HEK293 (cell line): Measurements from ENCODE around the gene PMF1.
A peak's percentile ranks its signal among the peaks of the same experiment; 100 is the strongest.

ENCODE experiments used
- GLI2 ChIP-seq: fragments of 450-650 bp; formaldehyde crosslinking; IDR thresholded peaks from 2 replicates; pipeline ENCODE4; 2017; ENCODE audit warnings: missing biosample characterization, missing genetic modification characterization, low read depth, borderline replicate concordance
- GLIS2 ChIP-seq: fragments of 450-650 bp; formaldehyde crosslinking; IDR thresholded peaks from 2 replicates; pipeline ENCODE4 v1.5.1; 2016; ENCODE audit warnings: missing biosample characterization, missing genetic modification characterization
- HOXC10 ChIP-seq: sonication (generic); formaldehyde crosslinking; IDR thresholded peaks from 2 replicates; pipeline ENCODE4 v1.8.1; 2023; ENCODE audit warnings: mild to moderate bottlenecking, missing genetic modification reagents
- SETDB1 ChIP-seq: IDR thresholded peaks from one replicate; pipeline ENCODE4 v1.6.1; 2017; ENCODE audit warnings: mild to moderate bottlenecking, low read length, moderate library complexity, mixed read lengths; ENCODE audit not compliant: insufficient read length
- ZNF121 ChIP-seq: fragments of 450-650 bp; formaldehyde crosslinking; IDR thresholded peaks from 2 replicates; pipeline ENCODE4 v1.5.1; 2016; ENCODE audit warnings: missing biosample characterization, missing genetic modification characterization
- ZNF132 ChIP-seq: fragments of 450-650 bp; formaldehyde crosslinking; IDR thresholded peaks from 2 replicates; pipeline ENCODE4 v1.5.1; 2017; ENCODE audit warnings: missing biosample characterization, missing genetic modification characterization, borderline replicate concordance
- ZNF211 ChIP-seq: fragments of 450-650 bp; formaldehyde crosslinking; IDR thresholded peaks from 2 replicates; pipeline ENCODE4 v1.5.1; 2016; ENCODE audit warnings: low read depth, missing biosample characterization, missing genetic modification characterization
- ZNF292 ChIP-seq: fragments of 450-650 bp; formaldehyde crosslinking; IDR thresholded peaks from 2 replicates; pipeline ENCODE4 v1.5.1; 2016; ENCODE audit warnings: low read depth, missing biosample characterization, missing genetic modification characterization, borderline replicate concordance
- ZNF311 ChIP-seq: fragments of 450-650 bp; formaldehyde crosslinking; IDR thresholded peaks from 2 replicates; pipeline ENCODE4 v1.5.1; 2017; ENCODE audit warnings: missing biosample characterization, missing genetic modification characterization, borderline replicate concordance
- ZNF366 ChIP-seq: fragments of 450-650 bp; formaldehyde crosslinking; conservative IDR thresholded peaks from 2 replicates; pipeline ENCODE4 v1.5.1; 2016; ENCODE audit warnings: missing biosample characterization, missing genetic modification characterization
- ZNF423 ChIP-seq: fragments of 450-650 bp; formaldehyde crosslinking; IDR thresholded peaks from 2 replicates; pipeline ENCODE4 v1.5.1; 2016; ENCODE audit warnings: missing biosample characterization, missing genetic modification characterization
- ZNF433 ChIP-seq: fragments of 450-650 bp; formaldehyde crosslinking; IDR thresholded peaks from 2 replicates; pipeline ENCODE4 v1.5.1; 2016; ENCODE audit warnings: missing biosample characterization, missing genetic modification characterization, low read depth
- ZNF48 ChIP-seq: fragments of 450-650 bp; formaldehyde crosslinking; IDR thresholded peaks from 2 replicates; pipeline ENCODE4 v1.5.1; 2016; ENCODE audit warnings: missing biosample characterization, missing genetic modification characterization
- ZNF561 ChIP-seq: fragments of 450-650 bp; IDR thresholded peaks from 2 replicates; pipeline ENCODE4 v1.5.1; 2018; ENCODE audit warnings: missing biosample characterization, missing genetic modification characterization, borderline replicate concordance
- ZNF596 ChIP-seq: fragments of 450-650 bp; IDR thresholded peaks from 2 replicates; pipeline ENCODE4 v1.5.0; 2018; ENCODE audit warnings: missing biosample characterization, mild to moderate bottlenecking, missing genetic modification characterization, moderate library complexity
- TF ChIP-seq, protein P1 (sequence below): fragments of 450-650 bp; formaldehyde crosslinking; IDR thresholded peaks from 2 replicates; pipeline ENCODE4 v1.5.1; 2016; ENCODE audit warnings: missing biosample characterization, missing genetic modification characterization
- TF ChIP-seq, protein P2 (sequence below): fragments of 450-650 bp; formaldehyde crosslinking; IDR thresholded peaks from 2 replicates; pipeline ENCODE4 v1.5.1; 2016; ENCODE audit warnings: missing biosample characterization, missing genetic modification characterization
- TF ChIP-seq, protein P3 (sequence below): fragments of 450-650 bp; formaldehyde crosslinking; IDR thresholded peaks from 2 replicates; pipeline ENCODE4 v1.5.1; 2016; ENCODE audit warnings: missing biosample characterization, missing genetic modification characterization
- TF ChIP-seq, protein P4 (sequence below): fragments of 450-650 bp; formaldehyde crosslinking; IDR thresholded peaks from 2 replicates; pipeline ENCODE4 v1.5.1; 2016; ENCODE audit warnings: missing biosample characterization, missing genetic modification characterization
- TF ChIP-seq, protein P5 (sequence below): fragments of 450-650 bp; formaldehyde crosslinking; IDR thresholded peaks from 2 replicates; pipeline ENCODE4 v1.5.1; 2016; ENCODE audit warnings: missing biosample characterization, missing genetic modification characterization
- TF ChIP-seq, protein P6 (sequence below): fragments of 450-650 bp; formaldehyde crosslinking; IDR thresholded peaks from 2 replicates; pipeline ENCODE4 v1.5.1; 2016; ENCODE audit warnings: missing biosample characterization, missing genetic modification characterization
- TF ChIP-seq, protein P7 (sequence below): fragments of 450-650 bp; formaldehyde crosslinking; IDR thresholded peaks from 2 replicates; pipeline ENCODE4 v1.5.1; 2016; ENCODE audit warnings: missing biosample characterization, missing genetic modification characterization

PMF1 gene

DNA sequence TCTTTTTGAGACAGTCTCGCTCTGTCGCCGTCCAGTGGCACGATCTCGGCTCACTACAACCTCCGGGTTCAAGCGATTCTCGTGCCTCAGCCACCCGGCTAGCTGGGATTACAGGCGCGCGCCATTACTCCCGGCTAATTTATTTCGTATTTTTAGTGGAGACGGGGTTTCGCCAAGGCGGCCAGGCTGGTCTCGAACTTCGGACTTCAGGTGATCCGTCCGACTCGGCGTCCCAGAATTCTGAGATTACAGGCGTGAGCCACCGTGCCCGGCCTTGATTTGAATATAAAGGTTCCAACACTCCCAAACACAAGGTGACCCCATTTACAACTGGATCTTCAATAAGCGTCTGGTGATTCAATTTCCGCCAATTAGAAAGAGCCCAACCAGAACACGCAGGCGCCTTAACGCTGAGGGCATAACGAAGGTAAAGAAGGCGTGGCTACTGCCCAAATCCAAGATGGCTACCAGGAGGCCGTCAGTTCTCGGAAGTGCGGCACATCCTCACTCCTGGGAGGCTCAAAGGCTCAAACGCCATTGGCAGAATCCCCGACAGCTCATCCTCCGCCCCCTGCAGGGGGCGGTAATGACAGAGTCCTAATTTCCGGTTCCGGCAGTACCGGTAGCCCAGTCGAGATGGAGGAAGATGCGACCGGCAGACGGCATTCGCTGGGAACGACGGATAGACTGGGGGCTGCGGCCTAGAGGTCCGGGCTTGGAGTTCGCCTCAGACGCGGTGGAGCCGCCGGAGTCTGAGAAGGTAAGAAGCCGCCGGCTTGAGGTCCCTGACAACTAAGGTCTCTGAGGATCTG is 19.1 kb upstream of the PMF1 start, which contains the start of gene SLC25A44 (continued):
- TF ChIP-seq, protein P1, sequence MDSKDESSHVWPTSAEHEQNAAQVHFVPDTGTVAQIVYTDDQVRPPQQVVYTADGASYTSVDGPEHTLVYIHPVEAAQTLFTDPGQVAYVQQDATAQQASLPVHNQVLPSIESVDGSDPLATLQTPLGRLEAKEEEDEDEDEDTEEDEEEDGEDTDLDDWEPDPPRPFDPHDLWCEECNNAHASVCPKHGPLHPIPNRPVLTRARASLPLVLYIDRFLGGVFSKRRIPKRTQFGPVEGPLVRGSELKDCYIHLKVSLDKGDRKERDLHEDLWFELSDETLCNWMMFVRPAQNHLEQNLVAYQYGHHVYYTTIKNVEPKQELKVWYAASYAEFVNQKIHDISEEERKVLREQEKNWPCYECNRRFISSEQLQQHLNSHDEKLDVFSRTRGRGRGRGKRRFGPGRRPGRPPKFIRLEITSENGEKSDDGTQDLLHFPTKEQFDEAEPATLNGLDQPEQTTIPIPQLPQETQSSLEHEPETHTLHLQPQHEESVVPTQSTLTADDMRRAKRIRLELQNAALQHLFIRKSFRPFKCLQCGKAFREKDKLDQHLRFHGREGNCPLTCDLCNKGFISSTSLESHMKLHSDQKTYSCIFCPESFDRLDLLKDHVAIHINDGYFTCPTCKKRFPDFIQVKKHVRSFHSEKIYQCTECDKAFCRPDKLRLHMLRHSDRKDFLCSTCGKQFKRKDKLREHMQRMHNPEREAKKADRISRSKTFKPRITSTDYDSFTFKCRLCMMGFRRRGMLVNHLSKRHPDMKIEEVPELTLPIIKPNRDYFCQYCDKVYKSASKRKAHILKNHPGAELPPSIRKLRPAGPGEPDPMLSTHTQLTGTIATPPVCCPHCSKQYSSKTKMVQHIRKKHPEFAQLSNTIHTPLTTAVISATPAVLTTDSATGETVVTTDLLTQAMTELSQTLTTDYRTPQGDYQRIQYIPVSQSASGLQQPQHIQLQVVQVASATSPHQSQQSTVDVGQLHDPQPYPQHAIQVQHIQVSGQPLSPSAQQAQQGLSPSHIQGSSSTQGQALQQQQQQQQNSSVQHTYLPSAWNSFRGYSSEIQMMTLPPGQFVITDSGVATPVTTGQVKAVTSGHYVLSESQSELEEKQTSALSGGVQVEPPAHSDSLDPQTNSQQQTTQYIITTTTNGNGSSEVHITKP = peak; percentile 64
- TF ChIP-seq, protein P2, sequence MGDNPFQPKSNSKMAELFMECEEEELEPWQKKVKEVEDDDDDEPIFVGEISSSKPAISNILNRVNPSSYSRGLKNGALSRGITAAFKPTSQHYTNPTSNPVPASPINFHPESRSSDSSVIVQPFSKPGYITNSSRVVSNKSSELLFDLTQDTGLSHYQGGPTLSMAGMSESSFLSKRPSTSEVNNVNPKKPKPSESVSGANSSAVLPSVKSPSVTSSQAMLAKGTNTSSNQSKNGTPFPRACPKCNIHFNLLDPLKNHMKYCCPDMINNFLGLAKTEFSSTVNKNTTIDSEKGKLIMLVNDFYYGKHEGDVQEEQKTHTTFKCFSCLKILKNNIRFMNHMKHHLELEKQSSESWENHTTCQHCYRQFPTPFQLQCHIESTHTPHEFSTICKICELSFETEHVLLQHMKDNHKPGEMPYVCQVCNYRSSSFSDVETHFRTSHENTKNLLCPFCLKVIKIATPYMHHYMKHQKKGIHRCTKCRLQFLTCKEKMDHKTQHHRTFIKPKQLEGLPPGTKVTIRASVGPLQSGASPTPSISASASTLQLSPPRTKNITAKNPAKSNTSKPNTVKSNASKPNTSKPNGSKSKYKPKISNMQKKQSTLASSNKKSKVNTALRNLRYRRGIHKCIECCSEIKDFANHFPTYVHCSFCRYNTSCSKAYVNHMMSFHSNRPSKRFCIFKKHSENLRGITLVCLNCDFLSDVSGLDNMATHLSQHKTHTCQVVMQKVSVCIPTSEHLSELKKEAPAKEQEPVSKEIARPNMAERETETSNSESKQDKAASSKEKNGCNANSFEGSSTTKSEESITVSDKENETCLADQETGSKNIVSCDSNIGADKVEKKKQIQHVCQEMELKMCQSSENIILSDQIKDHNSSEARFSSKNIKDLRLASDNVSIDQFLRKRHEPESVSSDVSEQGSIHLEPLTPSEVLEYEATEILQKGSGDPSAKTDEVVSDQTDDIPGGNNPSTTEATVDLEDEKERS = no peak
- TF ChIP-seq ZNF596 (tag by site-specific recombination) = no peak
- TF ChIP-seq, protein P3, sequence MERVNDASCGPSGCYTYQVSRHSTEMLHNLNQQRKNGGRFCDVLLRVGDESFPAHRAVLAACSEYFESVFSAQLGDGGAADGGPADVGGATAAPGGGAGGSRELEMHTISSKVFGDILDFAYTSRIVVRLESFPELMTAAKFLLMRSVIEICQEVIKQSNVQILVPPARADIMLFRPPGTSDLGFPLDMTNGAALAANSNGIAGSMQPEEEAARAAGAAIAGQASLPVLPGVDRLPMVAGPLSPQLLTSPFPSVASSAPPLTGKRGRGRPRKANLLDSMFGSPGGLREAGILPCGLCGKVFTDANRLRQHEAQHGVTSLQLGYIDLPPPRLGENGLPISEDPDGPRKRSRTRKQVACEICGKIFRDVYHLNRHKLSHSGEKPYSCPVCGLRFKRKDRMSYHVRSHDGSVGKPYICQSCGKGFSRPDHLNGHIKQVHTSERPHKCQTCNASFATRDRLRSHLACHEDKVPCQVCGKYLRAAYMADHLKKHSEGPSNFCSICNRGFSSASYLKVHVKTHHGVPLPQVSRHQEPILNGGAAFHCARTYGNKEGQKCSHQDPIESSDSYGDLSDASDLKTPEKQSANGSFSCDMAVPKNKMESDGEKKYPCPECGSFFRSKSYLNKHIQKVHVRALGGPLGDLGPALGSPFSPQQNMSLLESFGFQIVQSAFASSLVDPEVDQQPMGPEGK (tag by site-specific recombination) = no peak
- TF ChIP-seq ZNF366 = no peak
- TF ChIP-seq, protein P4, sequence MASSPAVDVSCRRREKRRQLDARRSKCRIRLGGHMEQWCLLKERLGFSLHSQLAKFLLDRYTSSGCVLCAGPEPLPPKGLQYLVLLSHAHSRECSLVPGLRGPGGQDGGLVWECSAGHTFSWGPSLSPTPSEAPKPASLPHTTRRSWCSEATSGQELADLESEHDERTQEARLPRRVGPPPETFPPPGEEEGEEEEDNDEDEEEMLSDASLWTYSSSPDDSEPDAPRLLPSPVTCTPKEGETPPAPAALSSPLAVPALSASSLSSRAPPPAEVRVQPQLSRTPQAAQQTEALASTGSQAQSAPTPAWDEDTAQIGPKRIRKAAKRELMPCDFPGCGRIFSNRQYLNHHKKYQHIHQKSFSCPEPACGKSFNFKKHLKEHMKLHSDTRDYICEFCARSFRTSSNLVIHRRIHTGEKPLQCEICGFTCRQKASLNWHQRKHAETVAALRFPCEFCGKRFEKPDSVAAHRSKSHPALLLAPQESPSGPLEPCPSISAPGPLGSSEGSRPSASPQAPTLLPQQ = peak; percentile 46; the same call in 1 of the 2 replicates
- no peak for TF ChIP-seq HOXC10
- TF ChIP-seq ZNF561 (tag by site-specific recombination) = peak; percentile 25; the same call in 1 of the 2 replicates
- no peak for TF ChIP-seq ZNF48 (tag by site-specific recombination)
- TF ChIP-seq, protein P5, sequence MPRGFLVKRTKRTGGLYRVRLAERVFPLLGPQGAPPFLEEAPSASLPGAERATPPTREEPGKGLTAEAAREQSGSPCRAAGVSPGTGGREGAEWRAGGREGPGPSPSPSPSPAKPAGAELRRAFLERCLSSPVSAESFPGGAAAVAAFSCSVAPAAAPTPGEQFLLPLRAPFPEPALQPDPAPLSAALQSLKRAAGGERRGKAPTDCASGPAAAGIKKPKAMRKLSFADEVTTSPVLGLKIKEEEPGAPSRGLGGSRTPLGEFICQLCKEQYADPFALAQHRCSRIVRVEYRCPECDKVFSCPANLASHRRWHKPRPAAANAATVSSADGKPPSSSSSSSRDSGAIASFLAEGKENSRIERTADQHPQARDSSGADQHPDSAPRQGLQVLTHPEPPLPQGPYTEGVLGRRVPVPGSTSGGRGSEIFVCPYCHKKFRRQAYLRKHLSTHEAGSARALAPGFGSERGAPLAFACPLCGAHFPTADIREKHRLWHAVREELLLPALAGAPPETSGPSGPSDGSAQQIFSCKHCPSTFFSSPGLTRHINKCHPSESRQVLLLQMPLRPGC (tag by site-specific recombination) = no peak
- no peak for TF ChIP-seq ZNF433 (tag by site-specific recombination)
- no peak for TF ChIP-seq GLI2 (tag by site-specific recombination)
- TF ChIP-seq ZNF132 (tag by site-specific recombination) = no peak
- no peak for TF ChIP-seq ZNF121 (tag by site-specific recombination)
- TF ChIP-seq SETDB1 = no peak
- no peak for TF ChIP-seq ZNF423
- no peak for TF ChIP-seq ZNF292 (tag by site-specific recombination)
- TF ChIP-seq, protein P6, sequence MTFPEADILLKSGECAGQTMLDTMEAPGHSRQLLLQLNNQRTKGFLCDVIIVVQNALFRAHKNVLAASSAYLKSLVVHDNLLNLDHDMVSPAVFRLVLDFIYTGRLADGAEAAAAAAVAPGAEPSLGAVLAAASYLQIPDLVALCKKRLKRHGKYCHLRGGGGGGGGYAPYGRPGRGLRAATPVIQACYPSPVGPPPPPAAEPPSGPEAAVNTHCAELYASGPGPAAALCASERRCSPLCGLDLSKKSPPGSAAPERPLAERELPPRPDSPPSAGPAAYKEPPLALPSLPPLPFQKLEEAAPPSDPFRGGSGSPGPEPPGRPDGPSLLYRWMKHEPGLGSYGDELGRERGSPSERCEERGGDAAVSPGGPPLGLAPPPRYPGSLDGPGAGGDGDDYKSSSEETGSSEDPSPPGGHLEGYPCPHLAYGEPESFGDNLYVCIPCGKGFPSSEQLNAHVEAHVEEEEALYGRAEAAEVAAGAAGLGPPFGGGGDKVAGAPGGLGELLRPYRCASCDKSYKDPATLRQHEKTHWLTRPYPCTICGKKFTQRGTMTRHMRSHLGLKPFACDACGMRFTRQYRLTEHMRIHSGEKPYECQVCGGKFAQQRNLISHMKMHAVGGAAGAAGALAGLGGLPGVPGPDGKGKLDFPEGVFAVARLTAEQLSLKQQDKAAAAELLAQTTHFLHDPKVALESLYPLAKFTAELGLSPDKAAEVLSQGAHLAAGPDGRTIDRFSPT (tag by site-specific recombination) = no peak
- TF ChIP-seq, protein P7, sequence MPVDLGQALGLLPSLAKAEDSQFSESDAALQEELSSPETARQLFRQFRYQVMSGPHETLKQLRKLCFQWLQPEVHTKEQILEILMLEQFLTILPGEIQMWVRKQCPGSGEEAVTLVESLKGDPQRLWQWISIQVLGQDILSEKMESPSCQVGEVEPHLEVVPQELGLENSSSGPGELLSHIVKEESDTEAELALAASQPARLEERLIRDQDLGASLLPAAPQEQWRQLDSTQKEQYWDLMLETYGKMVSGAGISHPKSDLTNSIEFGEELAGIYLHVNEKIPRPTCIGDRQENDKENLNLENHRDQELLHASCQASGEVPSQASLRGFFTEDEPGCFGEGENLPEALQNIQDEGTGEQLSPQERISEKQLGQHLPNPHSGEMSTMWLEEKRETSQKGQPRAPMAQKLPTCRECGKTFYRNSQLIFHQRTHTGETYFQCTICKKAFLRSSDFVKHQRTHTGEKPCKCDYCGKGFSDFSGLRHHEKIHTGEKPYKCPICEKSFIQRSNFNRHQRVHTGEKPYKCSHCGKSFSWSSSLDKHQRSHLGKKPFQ (tag by site-specific recombination) = no peak
- peak; percentile 86 for TF ChIP-seq GLIS2 (tag by site-specific recombination)
- no peak for TF ChIP-seq ZNF311 (tag by site-specific recombination)
- no peak for TF ChIP-seq ZNF211 (tag by site-specific recombination)
